ENCODE data around the gene PLEKHA7.
"Not testable (repeated sequence)": the region's sequence is repeated elsewhere in the genome, so short reads cannot be mapped to it uniquely, and the experiment has no call there.

PLEKHA7 gene

DNA sequence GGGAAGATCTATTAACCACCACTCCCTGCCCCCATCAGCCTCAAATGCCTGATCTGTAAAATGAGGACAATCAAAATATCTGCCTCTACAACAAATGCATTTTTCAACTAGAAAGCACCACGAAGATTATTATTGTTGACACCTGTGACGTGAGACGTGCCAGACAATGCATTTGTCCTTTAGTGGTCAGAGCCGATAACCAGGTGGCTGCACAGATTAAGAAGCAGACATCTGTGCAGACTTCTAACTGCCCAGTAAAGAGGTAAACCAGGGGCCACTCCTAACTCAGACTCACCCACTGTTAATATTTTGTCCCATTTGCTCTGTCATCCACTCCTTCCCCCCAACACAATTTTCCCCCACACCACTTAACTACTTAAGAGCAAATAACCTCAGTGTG, 11.7 kb downstream of the PLEKHA7 start:
- H3K27ac ChIP-seq, result no peak overlapping the region
- TF ChIP-seq, protein P1, sequence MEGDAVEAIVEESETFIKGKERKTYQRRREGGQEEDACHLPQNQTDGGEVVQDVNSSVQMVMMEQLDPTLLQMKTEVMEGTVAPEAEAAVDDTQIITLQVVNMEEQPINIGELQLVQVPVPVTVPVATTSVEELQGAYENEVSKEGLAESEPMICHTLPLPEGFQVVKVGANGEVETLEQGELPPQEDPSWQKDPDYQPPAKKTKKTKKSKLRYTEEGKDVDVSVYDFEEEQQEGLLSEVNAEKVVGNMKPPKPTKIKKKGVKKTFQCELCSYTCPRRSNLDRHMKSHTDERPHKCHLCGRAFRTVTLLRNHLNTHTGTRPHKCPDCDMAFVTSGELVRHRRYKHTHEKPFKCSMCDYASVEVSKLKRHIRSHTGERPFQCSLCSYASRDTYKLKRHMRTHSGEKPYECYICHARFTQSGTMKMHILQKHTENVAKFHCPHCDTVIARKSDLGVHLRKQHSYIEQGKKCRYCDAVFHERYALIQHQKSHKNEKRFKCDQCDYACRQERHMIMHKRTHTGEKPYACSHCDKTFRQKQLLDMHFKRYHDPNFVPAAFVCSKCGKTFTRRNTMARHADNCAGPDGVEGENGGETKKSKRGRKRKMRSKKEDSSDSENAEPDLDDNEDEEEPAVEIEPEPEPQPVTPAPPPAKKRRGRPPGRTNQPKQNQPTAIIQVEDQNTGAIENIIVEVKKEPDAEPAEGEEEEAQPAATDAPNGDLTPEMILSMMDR (conservative IDR thresholded peaks at IDR 0.05), result no peak

DNA sequence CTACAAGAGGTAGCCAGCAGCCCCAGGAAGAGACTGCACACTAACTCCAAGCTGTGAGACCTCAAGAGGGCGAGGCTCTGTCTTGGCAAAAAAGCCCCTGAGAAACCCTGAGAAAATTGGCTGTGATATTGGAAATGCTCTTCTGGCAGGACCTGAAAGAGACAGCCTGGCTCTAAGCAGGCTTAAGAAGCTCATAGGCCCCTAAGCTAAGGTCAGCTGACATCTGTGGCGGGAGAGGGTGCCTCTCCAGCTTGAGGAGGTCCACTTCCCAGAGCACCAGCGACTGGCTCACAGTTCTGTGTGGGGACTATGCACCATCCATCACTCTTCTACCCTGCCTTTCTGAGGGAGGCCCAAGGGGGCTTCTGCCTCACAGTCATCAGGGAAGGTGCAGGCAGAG, 12.4 kb downstream of the PLEKHA7 start:
- H3K27ac ChIP-seq, result no peak overlapping the region
- TF ChIP-seq, protein P1 (conservative IDR thresholded peaks at IDR 0.05), result no peak

DNA sequence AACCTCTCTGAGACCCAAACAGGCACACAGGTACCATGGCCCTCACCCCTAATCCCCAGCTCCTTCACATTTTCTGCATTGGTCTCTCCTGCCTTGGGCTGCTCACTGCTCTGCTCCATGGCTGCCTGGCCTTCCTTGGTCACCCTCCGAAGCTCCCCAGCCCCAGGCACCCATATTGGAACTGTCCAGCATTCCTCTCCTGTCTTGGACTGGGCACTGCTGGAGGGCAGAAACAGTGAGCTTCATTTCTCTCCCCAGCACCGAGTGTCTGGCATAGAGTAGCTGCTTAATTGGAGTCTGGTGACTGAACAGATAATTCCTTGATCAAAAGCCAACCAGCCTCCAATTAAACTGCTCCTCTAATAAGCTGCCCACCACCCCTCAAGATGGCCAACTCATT, 13.2 kb downstream of the PLEKHA7 start:
- H3K27ac ChIP-seq, result no peak overlapping the region
- TF ChIP-seq, protein P1 (conservative IDR thresholded peaks at IDR 0.05), result no peak

DNA sequence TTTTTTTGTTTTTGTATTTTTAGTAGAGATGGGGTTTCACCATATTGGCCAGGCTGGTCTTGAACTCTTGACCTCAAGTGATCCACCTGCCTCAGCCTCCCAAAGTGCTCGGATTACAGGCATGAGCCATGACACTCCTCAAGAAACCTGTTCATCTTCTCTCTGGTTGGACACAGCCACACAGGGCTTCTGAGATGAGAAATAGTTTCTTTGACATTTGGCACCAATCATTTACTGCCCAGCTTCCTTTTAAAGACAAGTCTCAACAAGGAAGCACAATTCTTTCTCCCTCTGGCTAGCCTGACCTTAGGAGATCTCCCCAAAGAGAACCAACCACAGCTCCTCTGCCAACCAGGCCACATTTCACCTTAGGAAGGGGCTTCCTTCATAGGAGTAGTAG, 14.0 kb downstream of the PLEKHA7 start:
- H3K27ac ChIP-seq, result not testable (repeated sequence)

DNA sequence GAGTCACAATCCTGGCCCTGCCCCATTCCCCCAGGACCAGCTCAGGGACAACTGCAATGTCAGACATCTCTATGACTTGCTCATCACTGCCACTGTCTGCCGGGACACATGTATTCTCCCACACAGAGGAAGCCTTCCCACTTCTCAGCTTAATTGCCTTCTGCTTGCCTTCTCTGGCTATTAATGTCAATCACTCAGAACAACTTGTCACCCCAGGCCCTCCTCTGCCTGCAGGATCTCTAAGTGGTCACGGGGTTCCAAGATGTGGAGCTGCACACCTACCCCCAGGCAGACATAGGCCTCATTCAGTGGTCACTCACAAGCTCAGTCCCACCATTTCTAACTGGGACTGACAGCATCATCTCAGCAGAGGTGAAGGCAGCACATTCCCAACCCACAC, 15.1 kb downstream of the PLEKHA7 start:
- TF ChIP-seq, protein P1 (conservative IDR thresholded peaks at IDR 0.05), result no peak
- no peak overlapping the region for H3K27ac ChIP-seq

DNA sequence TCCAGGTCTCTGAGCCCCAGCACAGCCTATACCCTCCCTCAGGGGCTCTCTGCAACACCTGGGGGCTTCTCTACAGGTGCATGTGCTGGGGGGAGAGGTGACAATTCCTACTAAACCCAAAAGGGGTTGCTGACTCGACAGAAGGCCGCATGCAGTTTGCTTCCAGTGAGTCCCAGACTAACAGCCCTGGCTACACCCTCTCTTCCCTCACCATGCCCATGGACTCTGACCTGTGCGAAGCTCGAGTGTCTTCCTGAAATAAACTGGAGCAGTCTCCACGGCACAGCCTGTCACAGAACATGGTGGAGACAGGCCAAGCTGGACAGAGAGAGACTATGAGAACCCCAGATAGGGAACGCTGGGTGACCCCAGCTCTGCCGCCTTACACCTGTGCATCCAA, 16.6 kb downstream of the PLEKHA7 start:
- TF ChIP-seq, protein P1 (conservative IDR thresholded peaks at IDR 0.05), result no peak

DNA sequence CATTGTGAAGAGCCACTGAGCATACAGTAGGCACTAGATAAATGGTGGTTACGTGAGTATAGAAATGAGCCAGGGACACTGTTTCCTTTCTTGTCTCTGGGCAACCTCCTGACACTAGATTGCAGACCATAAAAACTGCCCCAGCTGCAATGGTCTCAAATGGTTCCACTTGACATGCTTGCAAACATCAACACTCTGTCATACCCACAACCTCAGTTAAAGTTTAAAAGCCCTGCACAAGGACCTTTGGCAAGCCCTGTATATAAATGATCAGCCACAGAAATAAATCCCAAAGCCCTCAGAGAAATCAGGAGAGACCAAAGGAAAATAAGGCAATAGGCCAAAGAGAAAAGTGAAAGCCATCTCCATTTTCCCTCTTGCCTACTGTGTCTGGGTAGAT, 20.7 kb downstream of the PLEKHA7 start:
- H3K27ac ChIP-seq, result no peak overlapping the region

More for the DNA sequence above, 16.6 kb downstream of the PLEKHA7 start:
- no peak overlapping the region; the same call in 1 of the 2 replicates for H3K27ac ChIP-seq

DNA sequence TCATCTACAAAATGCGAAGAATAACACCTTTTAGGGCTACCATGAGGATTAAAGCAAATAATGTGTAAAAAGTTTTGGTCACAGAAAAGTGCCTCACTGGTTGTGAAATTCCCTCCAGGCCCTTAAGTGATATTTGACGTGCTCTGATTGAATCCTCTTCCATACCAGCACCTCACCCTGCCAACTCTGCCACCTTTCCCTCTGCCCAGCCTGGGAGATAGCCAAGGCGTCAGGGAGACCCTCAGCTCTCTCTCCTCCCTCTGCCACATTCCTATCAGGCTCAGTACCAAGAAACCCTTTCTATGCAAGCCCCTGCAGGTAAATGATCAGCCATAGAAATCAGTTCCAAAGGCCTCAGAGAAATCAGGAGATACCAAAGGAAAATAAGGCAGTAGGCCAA, 21.4 kb downstream of the PLEKHA7 start:
- TF ChIP-seq, protein P1 (conservative IDR thresholded peaks at IDR 0.05), result no peak
- no peak overlapping the region for H3K27ac ChIP-seq

More for the DNA sequence above, 20.7 kb downstream of the PLEKHA7 start:
- TF ChIP-seq, protein P1 (conservative IDR thresholded peaks at IDR 0.05), result no peak
